NCI-H2196 (cell line): ENCODE measurements around the gene UNC13A.

ENCODE experiments used
- DNase-seq: peaks from one replicate; lab custom pipeline; 2025; ENCODE audit not compliant: unreplicated experiment; lab: John Stamatoyannopoulos, UW

UNC13A gene

DNA sequence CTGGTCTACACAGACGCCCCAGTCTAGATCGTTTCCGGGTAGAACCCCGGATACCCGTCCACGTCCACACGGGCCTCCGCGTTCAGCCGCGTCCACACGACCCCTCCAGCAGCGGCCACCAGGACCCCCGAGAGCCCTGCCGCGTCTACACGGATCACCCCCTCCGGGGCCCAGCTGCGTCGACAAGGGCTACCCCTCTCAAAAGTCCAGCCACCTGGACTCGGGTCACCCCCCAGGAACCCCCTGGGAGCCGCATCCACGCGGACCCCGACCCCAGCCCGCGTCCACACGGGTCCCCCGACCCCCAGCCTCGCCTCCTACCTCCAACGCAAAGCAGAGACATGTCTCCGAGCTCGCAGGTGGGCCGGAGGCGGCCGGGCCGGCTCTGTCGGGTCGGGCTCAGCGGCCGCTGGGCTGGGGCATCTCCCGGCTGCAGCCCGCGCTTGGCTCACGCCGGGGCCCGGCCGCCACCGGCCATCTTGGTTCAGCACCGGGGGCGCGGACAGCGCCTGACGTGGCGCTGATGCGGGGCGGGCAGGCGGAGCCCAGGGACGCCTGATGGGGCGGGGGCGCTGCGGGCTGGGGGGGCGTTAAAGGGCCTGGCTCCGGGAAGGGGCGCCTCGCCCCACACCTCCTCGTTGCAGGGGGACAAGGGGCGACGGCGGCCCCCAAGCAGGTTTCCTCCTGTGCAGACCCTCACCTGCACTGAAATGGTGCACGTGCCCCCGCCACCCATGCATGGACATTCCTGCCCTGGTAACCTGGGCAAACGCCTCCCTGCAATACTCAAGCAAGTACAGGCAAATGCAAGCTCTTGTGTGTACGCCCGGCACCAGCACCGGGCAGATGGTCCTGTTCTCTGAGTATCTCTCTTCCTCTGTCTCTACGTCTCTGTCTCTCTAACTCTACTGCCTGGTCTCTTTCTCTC lies at the start of gene UNC13A:
Gene UNC13A (minus strand): TSS at position 498 of the 928 bp plus-strand sequence. CDS start 155 bp downstream, at position 343.
- DNase-seq: peak; percentile 78

DNA sequence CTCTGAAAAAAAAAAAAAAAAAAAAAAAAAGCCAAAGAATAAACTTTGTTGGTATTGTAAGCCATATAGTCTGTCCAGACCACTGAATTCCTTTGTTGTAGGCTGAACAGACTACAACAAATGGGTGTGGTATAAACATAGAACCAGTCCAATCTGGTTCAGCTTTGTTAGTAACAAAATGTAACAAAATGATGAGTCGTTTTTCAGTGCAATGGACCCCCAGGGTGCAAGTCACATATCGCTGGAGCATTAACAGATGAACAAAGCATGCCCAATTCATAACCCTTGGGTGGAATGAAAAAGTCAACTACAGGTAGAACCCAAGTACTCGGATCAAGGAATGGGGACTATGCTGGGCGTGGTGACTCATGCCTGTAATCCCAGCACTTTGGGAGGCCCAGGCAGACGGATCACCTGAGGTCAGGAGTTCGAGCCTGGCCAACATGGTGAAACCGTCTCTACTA lies 49.6 kb upstream of the UNC13A start:
- no peak for DNase-seq

DNA sequence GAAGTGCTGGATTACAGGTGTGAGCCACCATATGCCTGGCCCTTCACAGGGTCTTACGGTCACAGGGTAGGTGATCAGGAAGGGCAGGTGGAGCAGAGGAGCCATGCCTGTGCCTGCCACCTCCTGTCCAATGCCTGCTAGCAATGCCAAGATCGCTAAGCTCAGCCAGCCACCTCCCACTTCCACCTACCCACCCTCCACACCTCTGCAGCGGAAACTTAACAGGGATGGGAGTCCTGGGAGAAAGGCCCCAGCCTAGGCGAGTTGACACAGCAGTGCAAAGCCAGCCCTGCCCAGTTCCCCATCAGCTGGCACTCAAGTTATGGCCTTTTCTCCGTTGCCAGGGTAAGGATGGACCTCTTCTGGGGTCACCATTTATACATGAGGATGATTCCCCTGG lies 47.3 kb upstream of the UNC13A start:
- no peak for DNase-seq

DNA sequence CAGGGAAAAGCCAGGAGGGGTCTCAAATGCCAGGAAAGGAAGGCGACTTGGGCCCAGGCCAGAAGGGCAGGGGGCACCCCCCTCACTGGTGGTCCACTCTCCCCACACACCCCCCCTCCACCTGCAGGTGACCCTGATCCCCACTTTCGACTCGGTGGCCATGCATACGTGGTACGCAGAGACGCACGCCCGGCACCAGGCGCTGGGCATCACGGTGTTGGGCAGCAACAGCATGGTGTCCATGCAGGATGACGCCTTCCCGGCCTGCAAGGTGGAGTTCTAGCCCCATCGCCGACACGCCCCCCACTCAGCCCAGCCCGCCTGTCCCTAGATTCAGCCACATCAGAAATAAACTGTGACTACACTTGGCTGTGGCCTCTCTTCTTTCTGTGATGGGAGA lies 46.0 kb upstream of the UNC13A start:
- DNase-seq: no peak

DNA sequence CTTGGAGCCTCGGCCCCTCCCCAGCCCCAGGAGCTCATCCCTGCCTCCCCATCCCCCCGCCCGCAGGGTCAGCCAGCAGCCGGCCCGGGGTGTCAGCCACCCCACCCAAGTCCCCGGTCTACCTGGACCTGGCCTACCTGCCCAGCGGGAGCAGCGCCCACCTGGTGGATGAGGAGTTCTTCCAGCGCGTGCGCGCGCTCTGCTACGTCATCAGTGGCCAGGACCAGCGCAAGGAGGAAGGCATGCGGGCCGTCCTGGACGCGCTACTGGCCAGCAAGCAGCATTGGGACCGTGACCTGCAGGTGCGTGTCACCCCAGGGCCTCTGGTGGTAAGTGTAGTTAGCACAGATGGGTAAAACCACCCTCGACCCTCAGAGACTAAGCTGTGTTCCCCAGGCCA lies 45.0 kb upstream of the UNC13A start:
- DNase-seq: no peak

DNA sequence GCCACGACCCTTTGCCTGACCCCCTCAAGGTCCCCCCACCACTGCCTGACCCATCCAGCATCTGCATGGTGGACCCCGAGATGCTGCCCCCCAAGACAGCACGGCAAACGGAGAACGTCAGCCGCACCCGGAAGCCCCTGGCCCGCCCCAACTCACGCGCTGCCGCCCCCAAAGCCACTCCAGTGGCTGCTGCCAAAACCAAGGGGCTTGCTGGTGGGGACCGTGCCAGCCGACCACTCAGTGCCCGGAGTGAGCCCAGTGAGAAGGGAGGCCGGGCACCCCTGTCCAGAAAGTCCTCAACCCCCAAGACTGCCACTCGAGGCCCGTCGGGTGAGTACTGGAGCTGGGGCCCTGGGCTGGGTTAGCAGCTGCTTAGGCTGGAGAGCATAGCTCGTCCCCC lies 39.7 kb upstream of the UNC13A start:
- no peak for DNase-seq

DNA sequence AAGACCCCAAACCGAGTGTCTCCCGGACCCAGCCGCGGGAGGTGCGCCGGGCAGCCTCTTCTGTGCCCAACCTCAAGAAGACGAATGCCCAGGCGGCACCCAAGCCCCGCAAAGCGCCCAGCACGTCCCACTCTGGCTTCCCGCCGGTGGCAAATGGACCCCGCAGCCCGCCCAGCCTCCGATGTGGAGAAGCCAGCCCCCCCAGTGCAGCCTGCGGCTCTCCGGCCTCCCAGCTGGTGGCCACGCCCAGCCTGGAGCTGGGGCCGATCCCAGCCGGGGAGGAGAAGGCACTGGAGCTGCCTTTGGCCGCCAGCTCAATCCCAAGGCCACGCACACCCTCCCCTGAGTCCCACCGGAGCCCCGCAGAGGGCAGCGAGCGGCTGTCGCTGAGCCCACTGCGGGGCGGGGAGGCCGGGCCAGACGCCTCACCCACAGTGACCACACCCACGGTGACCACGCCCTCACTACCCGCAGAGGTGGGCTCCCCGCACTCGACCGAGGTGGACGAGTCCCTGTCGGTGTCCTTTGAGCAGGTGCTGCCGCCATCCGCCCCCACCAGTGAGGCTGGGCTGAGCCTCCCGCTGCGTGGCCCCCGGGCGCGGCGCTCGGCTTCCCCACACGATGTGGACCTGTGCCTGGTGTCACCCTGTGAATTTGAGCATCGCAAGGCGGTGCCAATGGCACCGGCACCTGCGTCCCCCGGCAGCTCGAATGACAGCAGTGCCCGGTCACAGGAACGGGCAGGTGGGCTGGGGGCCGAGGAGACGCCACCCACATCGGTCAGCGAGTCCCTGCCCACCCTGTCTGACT lies 39.0 kb upstream of the UNC13A start:
- DNase-seq: no peak

DNA sequence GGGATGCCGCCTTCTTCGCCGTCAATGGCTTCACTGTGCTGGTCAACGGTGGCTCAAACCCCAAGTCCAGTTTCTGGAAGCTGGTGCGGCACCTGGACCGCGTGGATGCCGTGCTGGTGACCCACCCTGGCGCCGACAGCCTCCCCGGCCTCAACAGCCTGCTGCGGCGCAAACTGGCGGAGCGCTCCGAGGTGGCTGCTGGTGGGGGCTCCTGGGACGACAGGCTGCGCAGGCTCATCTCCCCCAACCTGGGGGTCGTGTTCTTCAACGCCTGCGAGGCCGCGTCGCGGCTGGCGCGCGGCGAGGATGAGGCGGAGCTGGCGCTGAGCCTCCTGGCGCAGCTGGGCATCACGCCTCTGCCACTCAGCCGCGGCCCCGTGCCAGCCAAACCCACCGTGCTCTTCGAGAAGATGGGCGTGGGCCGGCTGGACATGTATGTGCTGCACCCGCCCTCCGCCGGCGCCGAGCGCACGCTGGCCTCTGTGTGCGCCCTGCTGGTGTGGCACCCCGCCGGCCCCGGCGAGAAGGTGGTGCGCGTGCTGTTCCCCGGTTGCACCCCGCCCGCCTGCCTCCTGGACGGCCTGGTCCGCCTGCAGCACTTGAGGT lies 38.1 kb upstream of the UNC13A start:
- no peak for DNase-seq

DNA sequence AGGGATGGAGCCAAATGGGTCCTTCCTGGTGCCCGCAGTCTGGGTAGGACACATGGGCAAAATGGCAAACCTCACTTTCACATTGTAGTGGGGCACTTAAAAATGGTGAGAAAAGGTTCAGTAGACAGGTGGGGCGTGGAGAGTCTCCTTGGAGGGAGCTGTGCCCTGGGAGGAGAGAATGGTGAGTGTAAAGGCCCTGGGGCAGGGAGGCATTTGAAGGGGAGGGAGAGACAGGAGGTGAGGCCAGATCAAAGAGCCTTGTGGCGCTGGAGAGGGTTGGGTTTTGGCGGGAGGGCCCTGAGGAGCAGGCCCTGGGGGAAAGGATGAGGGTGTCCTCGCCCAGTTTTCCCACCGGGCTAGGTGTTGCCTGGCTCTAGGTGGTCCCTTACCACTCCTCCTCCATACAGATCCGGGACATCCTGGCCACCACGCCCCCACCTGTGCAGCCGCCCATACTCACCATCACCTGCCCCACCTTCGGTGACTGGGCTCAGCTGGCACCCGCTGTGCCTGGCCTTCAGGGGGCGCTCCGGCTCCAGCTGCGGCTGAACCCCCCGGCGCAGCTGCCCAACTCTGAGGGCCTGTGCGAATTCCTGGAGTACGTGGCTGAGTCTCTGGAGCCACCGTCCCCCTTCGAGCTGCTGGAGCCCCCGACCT lies 37.4 kb upstream of the UNC13A start:
- DNase-seq: no peak

DNA sequence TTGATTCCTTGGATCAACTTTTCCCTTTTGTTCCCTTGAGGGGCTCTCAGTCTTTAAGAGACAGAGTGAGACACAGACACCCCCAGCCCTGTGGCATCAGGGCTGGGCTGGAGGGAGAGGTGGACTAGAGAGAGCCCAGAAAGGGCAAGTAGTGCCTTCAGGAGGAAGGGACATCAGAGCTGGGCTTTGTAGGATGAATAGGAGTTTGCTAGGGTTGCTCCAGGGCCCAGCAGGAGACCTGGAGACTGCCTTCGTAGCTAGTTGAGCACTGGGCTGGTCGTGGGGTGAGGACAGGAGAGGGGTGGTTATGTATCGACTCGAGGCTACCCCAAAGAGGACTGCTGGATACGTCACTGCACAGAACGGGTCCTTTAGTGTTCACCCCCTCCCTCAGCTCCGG lies 36.5 kb upstream of the UNC13A start:
- no peak for DNase-seq

DNA sequence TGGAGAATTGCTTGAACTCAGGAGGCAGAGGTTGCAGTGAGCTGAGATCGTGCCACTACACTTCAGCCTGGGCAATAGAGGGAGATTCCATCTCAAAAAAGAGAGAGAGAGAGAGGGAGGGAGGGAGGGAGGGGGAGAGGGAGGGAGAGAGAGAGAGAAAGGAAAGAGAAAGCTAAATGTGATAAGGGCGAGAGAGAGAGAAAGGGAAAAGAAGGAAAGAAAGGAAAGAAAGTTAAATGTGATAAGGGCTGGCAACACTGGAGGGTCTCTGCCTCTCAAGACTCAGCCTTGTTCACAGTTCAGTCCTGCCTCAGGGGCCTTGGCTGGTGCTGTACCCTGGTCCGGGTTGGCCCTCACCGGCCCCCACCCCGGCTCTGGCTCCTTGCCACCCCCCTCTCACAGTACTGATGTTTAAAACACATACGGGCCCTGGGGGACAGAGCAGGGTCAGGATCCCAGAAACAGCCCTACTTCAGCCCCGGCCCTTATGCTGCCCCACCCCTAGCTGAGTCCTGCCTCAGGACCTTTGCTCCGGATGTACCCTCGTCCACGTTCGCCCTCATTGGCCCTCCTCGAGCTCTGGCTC lies 34.6 kb upstream of the UNC13A start:
- DNase-seq: no peak

DNA sequence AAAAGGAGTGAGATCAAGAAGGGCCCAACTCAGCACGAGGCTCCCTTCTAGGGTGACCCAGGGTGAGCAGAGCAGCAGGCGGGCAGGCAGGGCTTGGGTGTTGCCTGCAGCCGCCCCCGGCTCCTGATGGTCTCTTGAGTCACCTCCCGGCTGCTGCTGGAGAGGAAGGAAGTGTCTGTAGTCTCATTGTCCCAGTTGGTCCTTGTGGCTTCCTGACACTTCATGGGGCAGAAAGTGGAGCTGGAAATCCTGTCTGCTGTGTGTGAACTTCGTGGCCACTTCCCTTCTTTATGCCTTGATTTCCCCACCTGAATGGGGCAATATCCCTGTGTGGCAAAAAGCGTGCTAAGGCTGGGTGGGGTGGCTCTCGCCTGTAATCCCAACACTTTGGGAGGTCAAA lies 33.7 kb upstream of the UNC13A start:
- no peak for DNase-seq

DNA sequence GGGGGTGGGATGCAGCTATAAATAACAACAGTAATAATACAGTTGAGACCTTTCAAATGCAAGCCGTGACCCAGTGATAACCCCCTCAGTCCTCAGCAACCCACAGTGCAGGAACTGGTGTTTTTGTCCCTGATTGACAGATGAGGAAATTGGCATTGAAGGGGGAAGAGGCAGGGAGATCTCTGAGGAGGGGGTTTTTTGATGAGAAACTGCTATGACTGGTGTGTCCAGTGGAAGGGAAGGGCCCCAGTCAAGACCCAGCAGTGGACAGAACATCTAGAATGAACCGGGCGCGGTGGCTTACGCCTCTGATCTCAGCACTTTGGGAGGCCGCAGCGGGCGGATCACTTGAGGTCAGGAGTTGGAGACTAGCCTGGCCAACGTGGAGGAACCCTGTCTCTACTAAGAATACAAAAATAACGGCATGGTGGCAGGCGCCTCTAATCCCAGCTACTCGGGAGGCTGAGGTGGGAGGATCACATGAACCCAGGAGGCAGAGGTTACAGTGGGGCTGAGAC lies 33.0 kb upstream of the UNC13A start:
- no peak for DNase-seq

DNA sequence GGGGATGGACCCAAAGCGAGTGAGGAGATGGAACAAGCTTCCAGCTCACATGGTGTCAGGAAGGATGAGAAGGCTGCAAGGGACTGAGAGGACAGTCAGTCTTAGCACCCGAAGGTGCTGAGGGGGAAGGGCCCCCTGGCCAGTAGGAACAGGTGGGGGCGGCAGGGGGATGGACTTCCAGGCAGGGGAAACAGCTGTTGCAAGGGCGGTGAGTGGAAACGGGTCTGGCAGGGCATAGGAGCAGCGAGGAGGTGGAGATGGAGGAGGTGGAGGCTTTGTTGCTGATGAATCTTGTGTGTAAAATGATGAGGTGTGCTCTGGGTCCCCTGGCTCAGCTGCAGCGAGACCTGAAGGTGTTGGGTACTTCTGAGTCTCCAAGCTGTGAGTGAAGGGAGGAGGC lies 32.3 kb upstream of the UNC13A start:
- DNase-seq: no peak

DNA sequence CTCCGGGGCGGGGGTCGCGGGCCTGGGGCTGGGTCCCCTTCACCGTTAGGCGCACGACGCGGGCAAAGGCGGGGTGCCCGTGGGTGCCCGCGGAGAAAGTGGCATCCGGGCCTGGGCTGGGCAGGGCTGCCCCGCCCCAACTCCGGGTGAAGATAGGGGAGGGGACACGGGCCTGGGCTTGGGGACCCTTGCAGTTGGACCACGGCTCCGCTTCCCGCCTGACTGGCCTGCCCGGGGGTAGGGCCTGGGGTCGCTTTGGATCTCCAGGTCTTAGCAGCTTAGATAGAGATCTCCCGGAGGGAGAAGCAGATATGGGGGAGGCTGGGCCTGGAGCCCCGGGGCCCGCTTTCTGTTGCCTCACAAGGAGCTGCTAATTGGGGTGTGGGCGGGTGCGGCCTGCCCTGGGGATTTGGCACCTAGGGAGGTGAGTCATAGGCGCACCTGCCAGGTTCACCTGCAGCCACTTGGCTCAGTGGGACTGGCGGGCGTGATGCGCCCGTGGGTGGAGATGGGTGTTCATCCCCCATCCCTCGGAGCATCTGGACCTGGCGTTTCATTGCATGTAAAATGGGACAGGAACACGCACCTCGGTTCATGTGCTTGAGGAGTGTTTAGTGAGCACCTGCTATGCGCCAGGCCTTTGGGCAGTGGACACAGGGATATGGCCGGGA lies 31.7 kb upstream of the UNC13A start:
- DNase-seq: no peak

DNA sequence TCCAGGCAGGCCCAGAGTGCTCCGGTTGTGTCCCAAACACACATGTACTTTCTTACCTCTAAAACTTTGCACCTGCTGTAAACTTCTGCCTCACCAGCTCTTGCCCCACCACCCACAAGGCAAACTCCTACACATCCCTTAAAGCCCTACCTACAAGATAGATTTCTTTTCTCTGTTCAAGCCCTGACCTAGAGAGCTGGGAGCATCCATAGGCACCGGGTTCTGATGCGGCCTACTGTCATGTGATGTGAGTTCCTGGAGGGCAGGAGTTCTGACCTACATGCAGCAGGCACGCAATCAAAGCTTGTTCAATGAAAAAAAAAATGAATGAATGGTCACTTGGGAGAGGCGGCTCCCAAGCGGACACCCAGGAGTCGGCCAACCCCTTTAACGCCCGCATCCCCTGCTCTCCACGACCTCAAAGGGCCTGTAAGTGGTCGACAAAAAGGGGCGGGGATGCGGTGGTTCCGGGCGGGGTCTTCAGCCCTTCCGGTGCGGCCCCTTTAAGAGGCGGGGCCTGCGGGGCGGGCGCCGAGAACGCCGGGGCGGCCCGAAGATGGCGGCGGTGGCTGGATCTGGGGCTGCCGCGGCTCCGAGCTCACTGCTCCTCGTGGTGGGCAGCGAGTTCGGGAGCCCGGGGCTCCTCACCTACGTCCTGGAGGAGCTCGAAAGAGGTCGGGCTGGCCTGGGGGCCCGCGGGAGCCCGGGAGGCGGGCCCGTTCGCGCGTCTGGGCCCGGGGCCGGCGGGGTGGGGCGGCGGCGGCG lies 31.0 kb upstream of the UNC13A start, which contains the start of gene MAP1S:
Gene MAP1S (plus strand): TSS at position 534 of the 765 bp plus-strand sequence. CDS start 23 bp downstream, at position 557.
- peak; percentile 65 for DNase-seq

DNA sequence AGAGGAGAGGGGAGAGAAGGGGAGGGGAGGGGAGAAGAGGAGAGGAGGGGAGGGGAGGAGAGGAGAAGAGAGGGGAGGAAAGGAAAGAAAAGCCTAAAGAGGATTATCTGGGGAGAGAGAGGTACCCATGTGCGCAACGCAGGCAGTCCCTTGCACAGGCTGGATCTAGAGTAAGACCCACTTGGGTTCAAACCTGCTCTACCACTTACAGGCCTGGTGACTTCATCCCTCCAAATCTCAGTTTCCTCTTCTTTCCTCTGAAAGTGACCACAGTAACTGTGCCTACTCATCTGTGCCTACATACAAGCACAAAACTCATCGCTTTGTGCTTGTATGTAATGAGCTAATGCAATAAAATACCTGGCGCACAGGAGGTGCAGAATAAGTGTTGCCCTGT lies 30.4 kb upstream of the UNC13A start:
- DNase-seq: no peak

DNA sequence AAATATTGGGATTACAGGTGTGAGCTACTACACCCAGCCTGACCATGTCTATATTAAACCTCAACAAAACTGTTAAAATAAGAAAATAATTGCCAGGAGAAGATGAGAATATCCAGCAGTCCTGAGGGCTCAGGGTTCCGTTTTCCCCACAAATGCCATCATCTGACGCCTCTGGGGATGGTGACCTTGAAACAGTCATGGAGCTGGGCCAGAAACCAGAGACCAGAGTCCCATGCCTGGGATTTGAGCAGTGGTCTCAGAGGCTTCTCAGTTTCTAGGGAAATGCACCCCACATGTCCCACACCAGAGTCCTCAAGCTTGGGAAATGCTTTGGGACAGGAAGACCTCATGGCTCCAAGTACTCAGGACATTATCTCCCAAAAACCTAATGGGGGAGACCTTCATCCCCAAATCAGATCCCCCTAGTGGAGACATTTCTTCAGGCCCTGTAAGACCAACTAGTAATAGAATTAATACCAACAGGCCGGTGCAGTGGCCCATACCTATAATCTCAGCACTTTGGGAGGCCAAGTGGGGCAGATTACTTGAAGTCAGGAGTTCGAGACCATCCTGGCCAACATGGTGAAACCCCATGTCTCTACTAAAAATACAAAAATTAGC lies 28.3 kb upstream of the UNC13A start:
- DNase-seq: no peak

DNA sequence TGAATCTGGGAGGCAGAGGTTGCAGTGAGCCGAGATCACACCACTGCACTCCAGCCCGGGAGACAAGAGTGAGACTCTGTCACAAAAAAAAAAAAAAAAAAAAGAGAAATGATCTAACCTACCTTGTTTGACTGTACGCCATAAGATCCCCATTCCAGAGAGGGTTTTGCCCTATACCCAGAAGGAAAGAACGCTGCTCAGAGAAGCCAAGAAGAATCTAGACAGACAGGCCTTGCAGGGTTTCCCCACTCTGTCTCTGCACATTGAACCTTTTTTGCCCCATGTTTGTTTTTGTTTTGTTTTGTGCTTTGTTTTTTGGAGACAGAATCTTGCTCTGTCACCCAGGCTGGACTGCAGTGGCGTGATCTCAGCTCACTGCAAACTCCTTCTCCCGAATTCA lies 23.7 kb upstream of the UNC13A start:
- no peak for DNase-seq
